OCI-LY1 (cell line): Measurements from ENCODE around the gene FAT1.

Source experiments
- CTCF ChIP-seq: fragments of 200-600 bp; sonication (generic), shearing (Covaris generic); IDR thresholded peaks from 2 replicates; pipeline ENCODE4 v1.5.1; 2017; ENCODE audit warnings: mild to moderate bottlenecking, antibody characterized with exemption, low read length, moderate library complexity, mixed read lengths
- EZH2 ChIP-seq: fragments of 200-600 bp; sonication (generic), shearing (Covaris generic); IDR thresholded peaks from 2 replicates; pipeline ENCODE4 v1.8.0; 2017; ENCODE audit warnings: borderline replicate concordance, mixed run types, mild to moderate bottlenecking, antibody characterized with exemption, low read length, moderate library complexity, mixed read lengths

- TF ChIP-seq CTCF = no peak
- no peak for TF ChIP-seq EZH2
Observed at GRCh38 chr4:186771624-186772023, 48.0 kb upstream of the FAT1 start.
